K562 (cell line): Measurements from ENCODE around the gene PTRHD1. TPM values are rescaled to one million over a fixed set of nuclear protein-coding genes. Genes with fewer than 3 reads are reported as not detected.
A peak's percentile ranks its signal among the peaks of the same experiment; 100 is the strongest.

ENCODE experiments used
- ARID2 ChIP-seq: fragments of 450-650 bp; IDR thresholded peaks from 2 replicates; pipeline ENCODE4 v1.6.1; 2017; ENCODE audit warnings: antibody characterized with exemption, mild to moderate bottlenecking
- ATF4 ChIP-seq: fragments of 450-650 bp; formaldehyde crosslinking; IDR thresholded peaks from 2 replicates; pipeline ENCODE4 v1.4.0; 2022; ENCODE audit warnings: mild to moderate bottlenecking, moderate library complexity
- C11orf30 ChIP-seq: fragments of 450-650 bp; IDR thresholded peaks from 2 replicates; pipeline ENCODE4 v1.6.1; 2016; ENCODE audit warnings: low read depth, mild to moderate bottlenecking
- CBFA2T3 ChIP-seq: fragments of 450-650 bp; IDR thresholded peaks from 2 replicates; pipeline ENCODE4 v1.6.1; 2017
- FUS ChIP-seq: fragments of 200-400 bp; formaldehyde crosslinking; optimal IDR thresholded peaks from 2 replicates; pipeline ENCODE3; 2017; ENCODE audit warnings: low read depth, low read length
- HNRNPL ChIP-seq: fragments of 200-400 bp; formaldehyde crosslinking; IDR thresholded peaks from 2 replicates; pipeline ENCODE4 v1.6.1; 2017; ENCODE audit warnings: low read depth, mild to moderate bottlenecking, low read length
- MAFF ChIP-seq: IDR thresholded peaks from 2 replicates; pipeline ENCODE4 v1.6.1; 2012; ENCODE audit warnings: low read length, improper control_type of control experiment
- MAFG ChIP-seq: fragments of 450-650 bp; conservative IDR thresholded peaks from 2 replicates; pipeline ENCODE4 v1.6.1; 2016; ENCODE audit warnings: missing genetic modification characterization, missing compliant biosample characterization
- MEIS2 ChIP-seq: fragments of 450-650 bp; IDR thresholded peaks from 2 replicates; pipeline ENCODE4 v1.6.1; 2014; ENCODE audit warnings: mild to moderate bottlenecking; ENCODE audit not compliant: partially characterized antibody
- SMAD1 ChIP-seq: fragments of 150-350 bp; IDR thresholded peaks from 2 replicates; pipeline ENCODE4 v1.6.1; 2014; ENCODE audit warnings: low read length, low read depth; ENCODE audit not compliant: partially characterized antibody
- SNRNP70 ChIP-seq: fragments of 200-400 bp; formaldehyde crosslinking; optimal IDR thresholded peaks from 2 replicates; pipeline ENCODE3; 2017; ENCODE audit warnings: low read depth, low read length
- THAP7 ChIP-seq: fragments of 250-450 bp; sonication (Bioruptor Pico); IDR thresholded peaks from 2 replicates; pipeline ENCODE4 v1.5.0; 2021
- THRAP3 ChIP-seq: fragments of 450-650 bp; IDR thresholded peaks from 2 replicates; pipeline ENCODE4 v1.6.1; 2016; ENCODE audit warnings: mild to moderate bottlenecking, inconsistent platforms, borderline replicate concordance
- ZFP36 ChIP-seq: fragments of 150-350 bp; IDR thresholded peaks from 2 replicates; pipeline ENCODE4 v1.6.1; 2018; ENCODE audit warnings: low read length, low read depth; ENCODE audit not compliant: partially characterized antibody
- ZMIZ1 ChIP-seq, 2 experiments: fragments of 150-350 bp in 1 of 2; IDR thresholded peaks; 2 replicates each; pipeline ENCODE4 v1.6.1; 2012 to 2016; ENCODE audit warnings: low read depth in 2 of 2, low read length in 2 of 2, mild to moderate bottlenecking in 1 of 2, moderate library complexity in 1 of 2
- ZNF134 ChIP-seq: fragments of 250-450 bp; sonication (Bioruptor Pico); conservative IDR thresholded peaks from 2 replicates; pipeline ENCODE4 v1.4.0; 2020
- ZNF140 ChIP-seq: fragments of 250-450 bp; sonication (Bioruptor Pico); IDR thresholded peaks from 2 replicates; pipeline ENCODE4 v1.8.0; 2021; ENCODE audit warnings: moderate library complexity, mild to moderate bottlenecking, inconsistent platforms
- ZNF184 ChIP-seq: sonication (generic); formaldehyde crosslinking; IDR thresholded peaks from 2 replicates; pipeline ENCODE4 v1.5.0; 2020; ENCODE audit warnings: missing genetic modification reagents
- ZNF23 ChIP-seq: fragments of 250-450 bp; sonication (Bioruptor Pico); IDR thresholded peaks from 2 replicates; pipeline ENCODE4 v1.4.0; 2020; ENCODE audit warnings: mild to moderate bottlenecking
- ZNF280A ChIP-seq: fragments of 450-650 bp; IDR thresholded peaks from 2 replicates; pipeline ENCODE4 v1.6.1; 2018; ENCODE audit warnings: mild to moderate bottlenecking, low read depth; ENCODE audit not compliant: partially characterized antibody
- ZNF282 ChIP-seq: sonication (generic); formaldehyde crosslinking; IDR thresholded peaks from 2 replicates; pipeline ENCODE4 v1.8.1; 2023; ENCODE audit warnings: missing genetic modification reagents
- ZNF347 ChIP-seq: fragments of 450-650 bp; formaldehyde crosslinking; IDR thresholded peaks from 2 replicates; pipeline ENCODE4 v1.4.0; 2020; ENCODE audit warnings: low read depth, mild to moderate bottlenecking, moderate library complexity
- polyA plus RNA-seq, 8 experiments: library from polyadenylated mRNA; depleted of rRNA in 4 of 8; stranded (reverse) in 5 of 8; unstranded in 3 of 8; fragments of >200 nt; fragmentation: Nextera tagmentation in 2 of 8; fragmentation: Illumina TruSeq in 1 of 8; extraction: Ambion mirVana in 2 of 8; extraction: Trizol in 1 of 8; gene quantifications; 2 replicates each; pipeline versions ENCODE4 v1.2.1 to v1.2.3, GENCODE V29; 2011 to 2014; ENCODE audit warnings: inconsistent platforms in 1 of 8, missing spikeins in 1 of 8
- total RNA-seq, 7 experiments: library from RNA; depleted of rRNA in 6 of 7; stranded (reverse); fragments of >200 nt in 6 of 7; fragmentation: Illumina TruSeq in 2 of 7; extraction: Trizol in 2 of 7; gene quantifications; 2 replicates each; pipeline versions ENCODE4 v1.2.1 to v1.2.3, GENCODE V29; 2011 to 2021; ENCODE audit warnings: low replicate concordance in 1 of 7

Gene PTRHD1
- total and polyA plus RNA-seq, 9 of the 15 experiments (the other 6 are each of a cell fraction or from before 2014, with no cell fraction given) = 15.8 to 83.2 (median 46.6) TPM

- TF ChIP-seq ZNF23 = no peak
- TF ChIP-seq ZMIZ1 (IDR thresholded peaks at IDR 0.05; ENCODE audit: low read depth in 2 of 2, low read length in 2 of 2) = peak in 1 of 2 experiments; percentile 62; a peak in 1 of 4 replicates
- TF ChIP-seq SNRNP70 = no peak
- TF ChIP-seq ZNF184 (CRISPR knock-in tag) = no peak
- peak; percentile 48 for TF ChIP-seq SMAD1
- no peak for TF ChIP-seq FUS
- TF ChIP-seq THRAP3 = no peak
- no peak for TF ChIP-seq ZNF134 (CRISPR knock-in tag)
- TF ChIP-seq ZNF282 (CRISPR knock-in tag) = no peak
- no peak for TF ChIP-seq ZFP36
- no peak for TF ChIP-seq ZNF347 (CRISPR knock-in tag)
- no peak for TF ChIP-seq HNRNPL
- TF ChIP-seq MAFG (tag) = no peak
- TF ChIP-seq CBFA2T3 = no peak
- TF ChIP-seq THAP7 (CRISPR knock-in tag) = no peak
- TF ChIP-seq ARID2 = 0 out of 2 replicates have a peak, but pooled peaks have one; percentile 20
- TF ChIP-seq MAFF = no peak
- TF ChIP-seq ATF4 = no peak
- no peak for TF ChIP-seq ZNF140 (CRISPR knock-in tag)
- TF ChIP-seq C11orf30 = peak; percentile 26
- peak; percentile 87 for TF ChIP-seq MEIS2
- no peak for TF ChIP-seq ZNF280A
These were observed at the start of gene PTRHD1, which contains the start of gene CENPO (continued) for GRCh38 chr2:24792874-24793760.
